ENCODE measurements around the gene KCNQ1. TPM values are rescaled to one million over a fixed set of nuclear protein-coding genes. Genes with fewer than 3 reads are reported as not detected.
"Not testable (repeated sequence)": the region's sequence is repeated elsewhere in the genome, so short reads cannot be mapped to it uniquely, and the experiment has no call there.

The KCNQ1 gene
- total RNA-seq, 1 donor from 2014 or later: 7.9 TPM

DNA sequence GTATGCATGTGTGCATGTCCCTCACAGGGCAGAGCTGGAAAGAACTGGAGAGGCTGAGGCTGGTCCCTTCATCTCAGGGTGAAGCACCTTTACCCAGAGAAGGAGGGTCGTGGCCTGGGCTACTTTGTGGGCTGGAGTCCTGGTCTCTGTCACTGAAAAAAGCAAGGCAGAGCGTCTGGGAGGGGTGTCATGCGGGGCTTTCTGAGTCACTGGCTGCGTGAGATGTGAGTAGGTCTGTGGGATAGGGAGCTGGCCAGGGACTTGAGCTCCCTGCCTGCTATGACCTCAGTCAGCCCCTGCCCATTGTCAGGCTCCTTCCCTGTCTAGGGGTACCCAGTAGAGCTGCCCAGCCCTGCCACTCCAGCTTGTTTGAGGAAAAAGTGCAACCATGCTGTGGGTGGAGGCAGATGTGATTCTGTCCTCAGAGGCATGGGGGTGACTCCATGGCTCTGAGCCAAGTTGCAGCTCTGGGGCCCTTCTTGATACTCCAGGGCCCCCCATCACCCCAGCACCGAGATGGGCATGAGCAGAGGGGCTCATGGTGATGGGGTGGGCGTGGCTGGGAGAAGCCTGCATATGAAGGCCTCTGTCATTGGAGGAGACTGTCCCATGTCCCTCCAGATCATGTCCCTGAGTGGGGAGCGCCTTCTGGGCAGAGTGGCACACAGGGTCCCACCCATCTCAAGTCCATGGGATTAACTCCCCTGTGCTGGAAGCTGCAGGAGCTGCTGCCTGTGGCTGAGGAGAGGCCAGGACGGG is 27.8 kb downstream of the KCNQ1 start:
- no peak for DNase-seq (ENCODE audit: low spot score)

DNA sequence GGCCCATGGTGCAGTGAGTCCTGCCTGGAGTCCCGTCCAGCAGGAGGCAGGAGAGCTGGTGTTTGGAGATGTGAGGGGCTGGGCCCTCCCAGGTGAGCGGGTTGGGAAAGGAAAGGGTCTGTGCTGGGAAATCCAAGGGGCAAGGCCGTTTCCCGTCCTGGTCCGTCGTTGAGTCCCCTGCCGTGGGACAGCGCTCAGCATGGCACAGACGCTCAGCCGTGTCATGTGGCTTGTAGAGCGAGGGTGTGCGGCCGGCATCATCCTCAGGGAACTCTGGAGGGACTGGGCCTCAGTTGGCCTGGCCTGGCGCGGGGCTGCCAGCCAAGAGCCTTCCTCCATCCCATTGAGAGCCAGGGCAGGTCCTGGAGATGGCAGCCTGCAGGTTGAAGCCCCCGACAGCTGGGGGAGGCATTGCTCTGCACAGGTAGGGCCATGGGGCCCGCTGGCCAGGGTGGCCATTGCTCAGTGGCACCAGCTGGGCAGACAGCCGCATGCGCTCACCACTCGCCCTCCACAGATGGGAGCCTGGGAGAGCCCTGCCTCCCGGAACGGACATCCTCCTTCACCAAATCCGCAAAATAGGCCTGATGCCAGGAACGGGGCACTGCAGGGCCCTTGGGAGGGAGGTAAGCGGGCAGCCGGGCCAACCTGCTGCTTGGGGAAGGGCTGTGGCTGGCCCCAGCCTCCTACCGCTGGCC is 28.7 kb downstream of the KCNQ1 start:
- DNase-seq (ENCODE audit: low spot score): no peak

DNA sequence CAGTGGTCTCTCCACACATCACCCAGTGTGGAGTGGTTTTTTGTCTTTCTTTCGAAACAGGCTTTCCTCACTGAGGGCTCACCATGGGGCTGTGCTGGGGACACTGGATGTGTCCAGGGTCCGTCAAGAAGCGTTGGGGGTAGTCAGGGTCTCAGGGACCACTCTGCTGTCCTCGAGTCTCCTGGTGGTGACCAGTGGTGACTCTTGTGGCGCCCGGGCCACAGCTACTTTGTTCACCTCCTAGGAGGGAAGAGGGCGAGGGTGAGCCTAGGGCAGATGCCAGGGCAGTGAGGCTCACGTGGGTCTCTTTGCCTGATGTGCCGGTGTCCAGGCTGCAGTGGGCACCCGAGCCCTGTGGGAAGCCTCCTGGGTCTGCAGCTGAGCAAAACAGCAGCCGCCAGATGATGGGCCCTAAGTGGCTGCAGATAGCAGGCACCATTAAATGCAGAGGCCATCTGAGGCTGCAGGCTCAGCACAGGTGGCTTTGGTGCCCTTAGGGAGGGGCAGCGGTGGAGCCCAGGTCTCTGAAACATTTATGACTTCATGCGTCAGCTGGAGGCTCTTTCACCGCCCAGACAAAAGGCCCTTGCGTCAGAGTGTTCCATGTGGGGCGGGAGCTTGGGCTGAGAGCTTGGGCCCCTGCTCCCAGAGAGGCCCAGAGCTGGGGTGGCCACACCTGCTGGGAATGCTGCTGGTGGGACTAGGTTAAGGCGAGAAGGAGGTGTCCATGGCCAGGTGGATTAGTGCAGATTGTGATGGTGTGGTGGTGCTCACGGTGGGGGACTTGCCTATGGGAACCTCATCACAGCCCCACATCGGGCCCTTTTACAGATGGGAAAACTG is 29.5 kb downstream of the KCNQ1 start:
- DNase-seq (ENCODE audit: low spot score): peak; percentile 14

DNA sequence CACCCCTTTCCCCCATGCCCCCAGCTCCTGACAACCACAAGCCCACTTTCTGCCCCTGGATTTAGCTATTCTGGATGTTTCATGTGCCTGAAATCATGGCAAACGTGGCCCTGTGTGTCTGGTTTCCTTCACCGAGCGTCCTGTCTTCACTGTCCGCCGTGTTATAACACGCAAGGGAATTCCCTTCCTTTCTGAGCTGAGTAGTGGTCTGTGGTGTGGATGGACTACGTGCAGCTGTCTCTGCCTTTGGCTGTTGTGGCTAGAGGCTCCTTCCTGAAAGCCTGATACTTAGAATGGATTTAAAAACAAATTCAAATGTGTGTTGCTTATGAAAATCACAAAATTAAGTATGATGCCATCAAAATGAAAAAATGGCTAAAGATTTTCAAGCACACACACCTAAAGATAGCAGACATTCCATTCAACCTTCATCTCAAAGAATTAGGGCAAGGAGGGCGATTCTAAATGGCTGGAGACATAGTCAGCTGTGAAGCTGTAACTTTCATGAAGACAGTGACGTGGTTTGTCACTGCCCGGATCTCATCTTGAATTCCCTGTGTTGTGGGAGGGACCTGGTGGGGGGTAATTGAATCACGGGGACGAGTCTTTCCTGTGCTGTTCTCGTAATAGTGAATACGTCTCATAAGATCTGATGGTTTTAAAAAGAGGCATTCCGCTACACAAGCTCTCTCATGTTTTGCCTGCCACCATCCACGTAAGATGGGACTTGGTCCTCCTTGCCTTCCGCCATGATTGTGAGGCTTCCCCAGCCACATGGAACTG is 30.5 kb downstream of the KCNQ1 start:
- DNase-seq (ENCODE audit: low spot score): peak; percentile 49

DNA sequence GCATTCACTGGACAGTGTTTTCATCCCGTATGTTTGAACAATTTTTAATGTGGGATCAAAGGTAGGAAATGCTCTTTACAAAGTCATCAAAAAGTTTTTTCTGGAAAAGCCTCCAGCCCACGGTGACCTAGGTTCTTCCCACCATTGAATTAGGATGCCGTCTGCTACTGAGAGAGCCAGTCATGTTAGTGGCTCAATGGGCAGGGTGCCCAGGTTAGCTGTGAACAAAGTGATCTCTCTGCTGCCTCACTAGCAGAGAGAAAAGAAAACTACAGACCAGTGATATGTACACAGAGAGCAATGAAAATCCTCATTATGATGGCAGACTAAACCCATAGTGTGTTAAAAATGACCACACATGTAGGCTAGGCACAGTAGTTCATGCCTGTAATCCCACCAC is 32.4 kb downstream of the KCNQ1 start:
- DNase-seq (ENCODE audit: low spot score): no peak

DNA sequence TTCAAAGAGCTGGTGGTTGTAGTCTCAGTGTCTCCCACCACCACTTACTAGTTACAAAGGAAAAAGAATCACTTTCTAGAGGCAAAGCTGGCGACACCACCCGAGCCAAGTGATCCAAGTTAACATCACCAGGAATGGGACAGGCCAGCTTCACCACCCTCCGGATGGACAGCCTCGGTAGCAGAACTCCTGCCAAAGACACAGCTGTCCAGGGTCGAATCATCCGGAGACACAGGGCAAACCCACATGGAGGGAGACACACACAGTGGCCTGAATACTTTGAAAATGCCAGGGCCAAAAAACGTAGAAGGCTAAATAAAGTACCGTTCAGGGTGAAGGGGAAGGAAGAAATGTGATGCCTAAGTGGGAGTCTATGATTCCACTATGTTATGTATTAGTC is 33.1 kb downstream of the KCNQ1 start:
- DNase-seq (ENCODE audit: low spot score): no peak

DNA sequence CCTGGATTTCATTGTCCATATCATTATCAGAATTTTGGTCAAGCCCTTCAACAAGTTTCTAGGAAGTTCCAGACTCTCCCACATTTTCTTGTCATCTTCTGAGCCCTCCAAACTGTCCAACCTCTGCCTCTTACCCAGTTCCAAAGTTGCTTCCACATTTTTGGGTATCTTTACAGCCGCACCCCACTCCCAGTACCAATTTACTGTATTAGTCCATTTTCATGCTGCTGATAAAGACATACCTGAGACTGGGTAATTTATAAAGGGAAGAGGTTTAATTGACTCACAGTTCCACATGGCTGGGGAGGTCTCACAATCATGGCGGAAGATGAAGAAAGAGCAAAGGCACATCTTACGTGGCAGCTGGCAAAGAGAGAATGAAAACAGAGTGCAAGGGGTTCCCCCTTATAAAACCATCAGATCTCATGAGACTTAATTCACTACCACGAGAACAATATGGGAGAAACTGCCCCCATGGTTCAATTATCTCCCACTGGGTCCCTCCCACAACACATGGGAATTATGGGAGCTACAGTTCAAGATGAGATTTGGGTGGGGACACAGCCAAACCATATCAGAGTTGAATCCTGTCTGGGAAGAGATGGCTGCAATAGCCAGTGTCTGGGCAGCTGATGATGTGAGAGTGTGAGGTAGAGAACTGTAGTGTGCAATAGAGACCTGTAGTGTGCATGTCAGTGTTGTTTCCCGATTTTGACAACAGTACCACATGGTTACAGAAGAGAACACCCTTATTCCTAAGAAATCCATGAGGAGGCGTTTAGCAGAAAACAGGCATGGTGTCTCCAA is 35.5 kb downstream of the KCNQ1 start:
- DNase-seq (ENCODE audit: low spot score): not testable (repeated sequence)

DNA sequence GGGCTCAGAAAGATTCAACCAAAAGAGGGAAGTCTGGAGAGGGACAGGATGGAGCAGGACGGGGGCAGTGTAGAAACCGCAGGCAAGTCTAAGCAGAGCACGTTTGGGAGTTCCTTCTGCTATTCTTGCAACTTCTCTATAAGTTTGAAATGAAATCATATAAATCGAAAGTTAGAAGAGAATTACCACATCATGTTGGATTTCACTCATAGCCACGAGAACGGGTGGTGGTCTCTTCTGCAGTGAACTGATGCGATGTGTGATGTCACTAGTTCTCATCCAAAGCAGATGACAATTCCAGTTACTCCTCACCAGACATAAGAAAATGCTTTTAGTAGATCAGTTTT is 36.0 kb downstream of the KCNQ1 start:
- peak; percentile 13 for DNase-seq (ENCODE audit: low spot score)

DNA sequence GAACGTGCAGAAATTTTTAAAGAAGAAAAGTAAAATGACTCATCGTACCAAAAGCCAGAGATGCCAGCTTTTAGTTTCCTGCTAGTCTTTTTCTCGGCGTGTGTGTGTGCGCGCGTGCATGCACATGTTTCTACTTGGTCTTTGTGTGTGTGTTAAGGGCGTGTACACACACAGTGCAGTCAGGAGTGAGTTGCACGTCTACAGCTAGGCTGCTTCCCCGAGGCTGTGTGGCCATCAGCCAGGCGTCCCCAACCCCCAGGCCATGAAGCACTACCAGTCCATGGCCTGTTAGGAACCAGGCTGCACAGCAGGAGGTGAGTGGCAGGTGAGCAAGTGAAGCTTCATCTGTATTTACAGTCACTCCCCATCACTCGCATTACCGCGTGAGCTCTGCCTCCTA is 36.4 kb downstream of the KCNQ1 start:
- no peak for DNase-seq (ENCODE audit: low spot score)

DNA sequence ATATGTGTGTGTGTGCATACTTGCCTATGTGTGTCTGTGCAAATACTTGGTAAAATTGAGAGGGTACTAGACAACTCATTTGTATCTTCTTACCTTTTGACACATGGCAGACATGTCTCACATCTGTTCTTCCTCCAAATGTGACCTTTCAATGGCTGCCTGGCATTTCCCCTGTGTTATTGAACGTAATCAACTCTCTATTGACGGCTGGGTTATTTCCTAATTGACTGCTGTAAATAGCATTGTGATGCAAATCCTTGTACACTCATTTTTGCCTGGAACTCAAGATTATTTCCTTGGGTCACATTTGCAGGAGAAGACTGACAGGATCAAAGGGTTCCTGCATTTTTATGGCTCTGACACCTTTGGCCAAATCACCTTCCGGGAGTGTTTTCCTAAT is 37.4 kb downstream of the KCNQ1 start:
- no peak for DNase-seq (ENCODE audit: low spot score)

DNA sequence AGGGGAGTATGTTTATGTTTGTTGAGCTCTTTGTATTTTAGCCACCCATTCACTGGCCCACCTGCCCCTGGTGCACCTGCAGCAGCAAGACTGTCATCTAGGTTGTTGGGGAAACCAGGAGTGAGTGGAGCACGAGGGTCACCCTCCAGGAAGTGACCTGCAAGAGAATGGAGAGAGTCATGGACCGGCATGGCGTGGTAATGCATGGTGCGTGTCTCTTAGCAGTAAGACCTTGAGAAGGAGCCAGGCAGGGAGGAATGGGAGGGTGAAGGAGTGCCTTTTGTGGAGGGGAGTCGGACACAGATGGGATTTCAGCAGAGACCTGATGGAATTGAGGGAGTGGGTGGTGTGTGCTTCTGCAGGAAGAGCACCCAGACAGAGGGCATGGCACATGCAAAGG is 37.9 kb downstream of the KCNQ1 start:
- DNase-seq (ENCODE audit: low spot score): no peak

DNA sequence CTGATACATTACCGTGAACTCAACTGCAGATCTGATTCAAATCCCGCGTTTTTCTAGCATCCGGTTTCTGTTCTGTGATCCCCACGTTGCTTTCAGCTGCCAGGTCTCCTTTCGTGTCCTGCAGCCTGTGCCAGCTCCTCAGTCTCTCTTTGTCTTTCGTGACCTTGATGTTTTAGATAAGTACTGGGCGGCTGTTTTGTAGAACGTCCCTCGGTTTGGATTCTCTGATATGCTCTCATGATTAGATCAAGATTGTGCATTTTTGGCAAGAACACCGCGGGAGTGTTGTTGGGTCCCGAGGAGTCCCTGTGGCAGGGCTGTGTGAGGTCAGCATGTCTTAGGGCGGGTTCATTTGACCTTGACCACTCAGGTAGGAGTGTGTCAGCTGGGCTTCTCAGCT is 38.6 kb downstream of the KCNQ1 start:
- DNase-seq (ENCODE audit: low spot score): no peak

DNA sequence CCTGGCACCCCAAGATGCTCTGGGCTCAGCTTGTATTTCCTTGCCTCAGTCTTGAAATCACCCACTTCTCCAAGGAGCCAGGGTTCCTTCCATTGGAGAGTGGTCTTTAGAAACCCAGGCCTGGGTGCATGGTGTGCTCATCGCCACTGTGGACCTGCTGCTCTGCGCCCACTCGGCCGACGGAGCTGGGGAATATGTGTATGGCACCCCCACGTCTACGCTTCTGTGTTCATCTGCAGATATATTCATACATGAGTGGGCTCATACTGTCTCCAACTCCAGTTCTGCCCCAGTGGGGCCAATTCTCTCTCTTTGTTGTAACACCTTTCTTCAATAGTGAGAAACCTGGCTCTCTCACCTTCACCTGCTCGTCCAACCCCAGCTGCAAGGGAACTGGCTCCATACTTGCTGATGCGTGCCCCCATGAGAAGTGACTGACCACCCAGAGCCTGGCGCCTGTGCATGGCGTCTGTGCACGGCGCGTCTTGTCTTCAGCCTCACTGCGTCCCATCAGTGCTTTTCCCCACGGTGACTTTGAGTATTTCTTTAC is 39.8 kb downstream of the KCNQ1 start:
- no peak for DNase-seq (ENCODE audit: low spot score)

DNA sequence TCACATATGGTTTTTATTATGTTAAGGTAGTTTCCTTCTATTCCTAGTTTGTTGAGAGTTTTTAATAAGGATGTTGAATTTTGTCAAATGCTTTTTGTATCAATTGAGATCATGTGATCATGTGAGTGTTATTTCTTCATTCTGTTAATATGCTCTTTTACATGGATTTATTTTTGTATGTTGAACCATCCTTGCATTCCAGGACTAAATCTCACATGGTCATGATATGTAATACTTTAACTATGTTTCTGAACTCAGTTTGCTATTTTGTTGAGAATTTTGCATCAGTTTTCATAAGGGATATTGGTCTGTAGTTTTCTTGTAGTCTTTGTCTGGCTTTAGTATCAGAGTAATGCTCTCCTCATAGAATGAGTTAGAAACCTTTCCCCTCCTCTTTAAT is 43.2 kb downstream of the KCNQ1 start:
- no peak for DNase-seq (ENCODE audit: low spot score)

DNA sequence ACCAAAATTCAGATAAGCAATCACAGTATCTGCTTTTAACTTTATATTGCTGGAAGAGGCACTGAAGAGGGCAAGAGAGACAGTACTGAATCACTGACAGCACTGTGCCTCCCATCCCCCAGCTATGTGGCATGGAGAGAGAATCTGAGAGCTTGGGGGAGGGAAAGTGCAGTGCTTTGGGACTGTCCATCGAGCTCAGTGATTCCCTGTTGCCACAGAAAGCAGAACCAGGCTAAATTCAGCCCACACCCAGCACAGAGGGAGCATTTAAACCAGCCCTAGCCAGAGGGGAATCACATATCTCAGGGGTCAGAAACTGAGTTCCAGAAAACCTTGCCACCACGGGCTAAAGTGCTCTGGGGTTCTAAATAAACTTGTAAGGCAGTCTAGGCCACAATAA is 44.3 kb downstream of the KCNQ1 start:
- DNase-seq (ENCODE audit: low spot score): no peak

DNA sequence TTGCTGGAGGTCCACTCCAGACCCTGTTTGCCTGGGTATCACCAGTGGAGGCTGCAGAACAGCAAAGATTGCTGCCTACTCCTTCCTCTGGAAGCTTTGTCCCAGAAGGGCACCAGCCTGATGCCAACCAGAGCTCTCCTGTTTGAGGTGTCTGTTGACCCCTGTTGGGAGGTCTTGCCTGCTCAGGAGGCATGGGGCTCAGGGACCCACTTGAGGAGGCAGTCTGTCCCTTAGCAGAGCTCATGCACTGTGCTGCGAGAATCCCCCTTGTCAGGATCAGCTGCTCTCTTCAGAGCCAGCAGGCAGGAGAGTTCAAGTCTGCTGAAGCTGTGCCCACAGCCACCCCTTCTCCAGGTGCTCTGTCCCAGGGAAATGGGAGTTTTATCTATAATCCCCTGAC is 53.1 kb downstream of the KCNQ1 start:
- not testable (repeated sequence) for DNase-seq (ENCODE audit: low spot score)

DNA sequence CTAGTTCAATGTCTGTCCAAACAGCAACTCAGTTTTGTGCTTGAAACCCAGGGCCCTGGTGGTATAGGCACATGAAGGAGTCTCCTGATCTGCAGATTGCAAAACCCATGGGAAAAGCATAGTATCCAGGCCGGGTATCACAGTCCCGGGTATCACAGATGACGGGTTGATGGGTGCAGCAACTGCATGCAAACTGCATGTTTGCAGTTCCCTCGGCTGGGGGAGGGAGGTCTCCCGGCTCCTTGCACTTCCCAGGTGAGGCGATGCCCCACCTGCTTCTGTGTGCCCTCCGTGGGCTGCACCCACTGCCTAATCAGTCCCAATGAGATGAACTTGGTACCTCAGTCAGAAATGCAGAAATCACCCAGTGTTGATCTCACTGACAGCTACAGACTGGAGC is 53.9 kb downstream of the KCNQ1 start:
- no peak for DNase-seq (ENCODE audit: low spot score)

DNA sequence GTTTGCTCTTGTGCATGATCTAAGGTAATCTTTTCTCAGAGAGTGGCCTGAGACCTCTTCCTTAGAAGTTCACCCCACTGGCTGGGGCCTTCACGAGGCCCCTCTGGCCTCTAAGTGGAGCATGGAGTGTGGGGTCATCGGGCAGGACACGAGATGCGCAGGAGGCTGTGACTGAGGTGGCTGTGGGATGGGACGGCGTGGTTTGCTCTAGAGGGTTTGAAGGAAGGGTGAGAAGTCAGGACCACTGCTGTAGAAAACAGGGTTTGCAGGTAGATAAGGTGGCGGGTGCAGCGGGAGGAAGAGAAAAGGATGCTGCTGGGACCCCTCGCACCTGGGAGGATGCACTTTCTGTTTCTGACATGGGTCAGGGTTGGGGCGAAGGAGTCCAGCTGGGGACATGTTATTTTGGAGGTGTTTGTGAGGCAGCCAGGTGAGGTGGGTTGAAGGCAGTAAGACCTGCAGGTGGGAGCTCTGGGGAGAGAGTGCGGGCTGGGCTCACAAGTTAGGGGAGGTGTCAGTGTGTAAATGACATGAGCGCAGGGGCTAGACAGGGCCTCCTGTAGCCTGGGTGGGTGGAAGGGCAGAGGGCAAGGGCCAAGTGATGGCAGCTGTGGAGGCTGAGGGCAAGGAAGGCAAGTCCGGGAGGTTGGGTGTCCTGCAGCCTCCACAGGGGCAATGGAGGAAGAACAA is 62.5 kb downstream of the KCNQ1 start:
- no peak for DNase-seq (ENCODE audit: low spot score)

DNA sequence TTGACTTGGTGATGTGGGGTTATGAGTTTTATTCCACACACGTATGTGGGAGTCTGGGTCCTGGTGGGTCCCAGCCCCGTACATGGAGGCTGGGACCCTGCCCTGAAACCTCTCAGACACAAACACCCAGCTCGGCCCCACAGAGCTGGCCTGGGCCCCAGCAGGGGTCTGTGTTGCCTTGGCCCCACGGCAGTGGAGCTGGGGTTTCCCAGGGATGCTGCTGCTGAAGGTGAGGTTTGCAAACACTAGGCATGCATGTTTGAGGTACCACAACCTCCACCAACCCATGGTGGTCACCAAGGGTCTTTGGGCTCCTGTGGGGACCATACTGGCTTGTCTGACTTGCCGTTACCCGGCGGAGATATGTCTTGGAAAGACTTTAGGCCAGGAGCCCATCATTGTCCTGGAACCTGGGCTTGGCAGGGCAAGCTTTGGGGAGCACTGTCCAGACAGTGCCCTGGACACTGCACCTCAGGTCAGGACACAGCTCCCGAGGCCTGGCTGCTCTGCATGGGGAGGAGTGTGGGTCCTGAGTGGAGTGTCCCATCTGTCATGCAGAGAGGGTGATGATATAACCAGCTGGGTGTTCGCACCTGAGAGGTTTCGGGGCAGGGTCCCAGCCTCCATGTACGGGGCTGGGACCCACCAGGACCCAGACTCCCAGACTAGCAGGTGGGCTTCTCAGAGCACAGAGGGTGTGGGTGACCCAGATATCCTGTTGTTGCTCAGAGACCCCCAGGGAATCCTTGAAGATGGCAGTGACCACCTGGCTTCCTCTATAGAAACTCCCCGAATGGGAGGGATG is 63.3 kb downstream of the KCNQ1 start:
- no peak for DNase-seq (ENCODE audit: low spot score)

Data from umbilical cord (tissue), 2 donors.